Aorta (tissue), 4 donors: ENCODE measurements around the gene TRPM5. TPM values are rescaled to one million over a fixed set of nuclear protein-coding genes. Genes with fewer than 3 reads are reported as not detected.

Experiments used
- polyA plus RNA-seq, 2 donors: library from polyadenylated mRNA; stranded (reverse); fragments of 200-250 nt; gene quantifications; one replicate each; pipeline ENCODE4 v1.2.3, GENCODE V29; 2013
- total RNA-seq, 2 donors: library from RNA; stranded (reverse); fragmentation: NEBNext Ultra II Directional; extraction: Animal tissue kit (Norgen Biotek cat#: 25700); gene quantifications; one replicate each; pipeline ENCODE4 v1.2.1, GENCODE V29; 2021
- donor health status: healthy with polysubstance abuse.
- donor health status: Bipolar disorder and iron deficiency.
- donor health status: DM: no; HTN: no; CAD: no.
- donor health status: DM: yes; HTN: yes; CAD: no.

The TRPM5 gene
- total and polyA plus RNA-seq, 4 donors = 0.25 TPM; not detected in 3

Other genes with a start within 250 kb of the TRPM5 start
- 1 to 10 TPM in 1 of 2 donors, under 1 TPM in 1; 0.62 to 1.4 TPM for gene ASCL2, start 173.9 kb downstream of the TRPM5 start, total RNA-seq
- not detected for gene ASCL2, start 173.9 kb downstream of the TRPM5 start, polyA plus RNA-seq
- gene C11orf21, start 142.6 kb downstream of the TRPM5 start, total RNA-seq = 1 to 10 TPM; 1.4 to 2.1 TPM
- gene C11orf21, start 142.6 kb downstream of the TRPM5 start, polyA plus RNA-seq = under 1 TPM in 1 of 2 donors, not detected in 1; 0.46 TPM
- 1 to 10 TPM in 1 of 2 donors, under 1 TPM in 1; 0.84 to 3.5 TPM for gene TSPAN32, start 142.5 kb downstream of the TRPM5 start, total RNA-seq
- 1 to 10 TPM in 1 of 2 donors, not detected in 1; 8.7 TPM for gene TSPAN32, start 142.5 kb downstream of the TRPM5 start, polyA plus RNA-seq
- 100 to 1,000 TPM; 538 to 620 TPM for gene CD81, start 67.2 kb downstream of the TRPM5 start, total RNA-seq
- gene CD81, start 67.2 kb downstream of the TRPM5 start, polyA plus RNA-seq = 100 to 1,000 TPM; 363 to 784 TPM
- 10 to 100 TPM; 35.2 to 44.3 TPM for gene TSSC4, start 43.8 kb downstream of the TRPM5 start, total RNA-seq
- 10 to 100 TPM; 42.9 to 64.4 TPM for gene TSSC4, start 43.8 kb downstream of the TRPM5 start, polyA plus RNA-seq
- 10 to 100 TPM in 1 of 2 donors, 1 to 10 TPM in 1; 6.2 to 11.5 TPM for gene KCNQ1, start 494 bp upstream of the TRPM5 start, total RNA-seq
- gene KCNQ1, start 494 bp upstream of the TRPM5 start, polyA plus RNA-seq = 1 to 10 TPM in 1 of 2 donors, under 1 TPM in 1; 0.67 to 5.4 TPM